Left renal cortex interstitium (tissue), 4 donors: ENCODE measurements around the gene CFAP46. TPM values are rescaled to one million over a fixed set of nuclear protein-coding genes. Genes with fewer than 3 reads are reported as not detected.
"Not testable (repeated sequence)": the region's sequence is repeated elsewhere in the genome, so short reads cannot be mapped to it uniquely, and the experiment has no call there.

ENCODE experiments used
- DNase-seq, 4 donors: peaks; one replicate each; pipeline ENCODE4 v3.0.0-alpha.2; 2013; ENCODE audit warnings: low read depth in 4 of 4, low spot score in 2 of 4, missing footprints in 1 of 4
- polyA plus RNA-seq, 4 donors: library from polyadenylated mRNA; unstranded; fragments of 120-200 nt; gene quantifications; one replicate each; pipeline ENCODE4 v1.2.1, GENCODE V29; 2013; ENCODE audit not compliant: insufficient read length in 4 of 4

The CFAP46 gene
- polyA plus RNA-seq, 4 donors = 6.2 to 12.3 (median 9.4) TPM

GRCh38 chr10:132802048-132802447 is 140.3 kb downstream of the CFAP46 start:
- DNase-seq = no peak

GRCh38 chr10:132799865-132800264 is 142.5 kb downstream of the CFAP46 start:
- DNase-seq = no peak

- DNase-seq = no peak
Observed at GRCh38 chr10:132798876-132799275, 143.5 kb downstream of the CFAP46 start.

GRCh38 chr10:132798403-132798802 is 144.0 kb downstream of the CFAP46 start:
- no peak for DNase-seq

- not testable (repeated sequence) for DNase-seq
Observed at GRCh38 chr10:132797986-132798385, 144.4 kb downstream of the CFAP46 start.

GRCh38 chr10:132796846-132797245 is 145.5 kb downstream of the CFAP46 start:
- DNase-seq = no peak

GRCh38 chr10:132793871-132794849 is 148.2 kb downstream of the CFAP46 start:
- no peak for DNase-seq

- no peak for DNase-seq
Observed at GRCh38 chr10:132793213-132793612, 149.2 kb downstream of the CFAP46 start.

GRCh38 chr10:132792796-132793195 is 149.6 kb downstream of the CFAP46 start:
- no peak for DNase-seq

- DNase-seq = not testable (repeated sequence)
Observed at GRCh38 chr10:132792099-132792498, 150.3 kb downstream of the CFAP46 start.

GRCh38 chr10:132790934-132791829 is 151.2 kb downstream of the CFAP46 start:
- DNase-seq = no peak

GRCh38 chr10:132790470-132790869 is 151.9 kb downstream of the CFAP46 start:
- DNase-seq = no peak

- DNase-seq = no peak
Observed at GRCh38 chr10:132789659-132790148, 152.7 kb downstream of the CFAP46 start.

- no peak for DNase-seq
Observed at GRCh38 chr10:132788831-132789219, 153.5 kb downstream of the CFAP46 start.

- no peak for DNase-seq
Observed at GRCh38 chr10:132788180-132788830, 154.1 kb downstream of the CFAP46 start.

- DNase-seq = no peak
Observed at GRCh38 chr10:132787495-132788179, 154.7 kb downstream of the CFAP46 start.

- no peak for DNase-seq
Observed at GRCh38 chr10:132786884-132787494, 155.4 kb downstream of the CFAP46 start.

GRCh38 chr10:132786476-132786883 is 155.9 kb downstream of the CFAP46 start:
- no peak for DNase-seq

GRCh38 chr10:132785723-132786475 is 156.5 kb downstream of the CFAP46 start, which contains the start of gene NKX6-2:
Gene NKX6-2, minus strand, starts transcription at chr10:132786147. Its CDS starts 199 bp downstream, at chr10:132785948.
- no peak for DNase-seq
